Right atrium auricular region (tissue), 2 donors: ENCODE measurements around the gene RFPL2. TPM values are rescaled to one million over a fixed set of nuclear protein-coding genes. Genes with fewer than 3 reads are reported as not detected.

Source experiments
- DNase-seq: peaks from one replicate; pipeline ENCODE4 v3.0.0-alpha.2; 2019; ENCODE audit warnings: low spot score
- H3K27ac ChIP-seq, 2 donors: fragments of 200-600 bp; sonication (generic); 1 replicate in 1 of 2; 2 replicates in 1 of 2; pipeline ENCODE4 v1.5.1; 2016 to 2019
- H3K27me3 ChIP-seq, 2 donors: fragments of 200-600 bp; sonication (generic); one replicate each; pipeline versions ENCODE4 v1.5.1 to v1.6.0; 2017 to 2019
- H3K36me3 ChIP-seq: fragments of 200-600 bp; sonication (generic); one replicate; pipeline ENCODE4 v1.5.1; 2016
- H3K4me1 ChIP-seq, 2 donors: fragments of 200-600 bp; sonication (generic); one replicate each; pipeline versions ENCODE4 v1.5.1 to v1.6.0; 2017 to 2019
- H3K4me3 ChIP-seq, 2 donors: fragments of 200-600 bp; sonication (generic); 1 replicate in 1 of 2; 2 replicates in 1 of 2; pipeline ENCODE4 v1.5.1; 2017 to 2019; ENCODE audit warnings: mild to moderate bottlenecking in 1 of 2, moderate library complexity in 1 of 2
- H3K9me3 ChIP-seq, 2 donors: fragments of 200-600 bp; sonication (generic); one replicate each; pipeline ENCODE4 v1.5.1; 2019
- CTCF ChIP-seq, 2 donors: fragments of 200-600 bp; sonication (generic); IDR thresholded peaks; one replicate each; pipeline ENCODE4 v1.5.1; 2019; ENCODE audit warnings: antibody characterized with exemption in 2 of 2
- total RNA-seq, 2 donors: library from RNA; depleted of rRNA; stranded (reverse); fragments of >200 nt; gene quantifications; one replicate each; pipeline ENCODE4 v1.1.0, GENCODE V29; 2016

RFPL2 gene
- total RNA-seq, 2 donors from 2014 or later = not detected

GRCh38 chr22:32181043-32181442, 23.8 kb downstream of the RFPL2 start:
- no peak overlapping the region for H3K27ac ChIP-seq
- no peaks in the 10 kb centered on the region for H3K36me3 ChIP-seq
- H3K4me1 ChIP-seq = no peaks in the 10 kb centered on the region
- DNase-seq = no peak
- peaks cover 0 to 4% of the 10 kb centered on the region in 2 donors for H3K9me3 ChIP-seq
- H3K27me3 ChIP-seq = peaks cover 2 to 5% of the 10 kb centered on the region in 2 donors
- no peak overlapping the region for H3K4me3 ChIP-seq
- TF ChIP-seq CTCF (IDR thresholded peaks at IDR 0.05) = no peak

GRCh38 chr22:32177221-32177765, 27.6 kb downstream of the RFPL2 start:
- Histone ChIP-seq H3K27me3 (peaks cover 8 to 16% of the 10 kb centered on the region in 2 donors), H3K4me1 (no peaks in the 10 kb centered on the region), H3K4me3 (no peak overlapping the region), H3K27ac (no peak overlapping the region), H3K9me3 (peaks cover 0 to 4% of the 10 kb centered on the region in 2 donors), H3K36me3 (no peaks in the 10 kb centered on the region)
- DNase-seq = peak; percentile 21
- TF ChIP-seq CTCF (IDR thresholded peaks at IDR 0.05) = no peak

DNA sequence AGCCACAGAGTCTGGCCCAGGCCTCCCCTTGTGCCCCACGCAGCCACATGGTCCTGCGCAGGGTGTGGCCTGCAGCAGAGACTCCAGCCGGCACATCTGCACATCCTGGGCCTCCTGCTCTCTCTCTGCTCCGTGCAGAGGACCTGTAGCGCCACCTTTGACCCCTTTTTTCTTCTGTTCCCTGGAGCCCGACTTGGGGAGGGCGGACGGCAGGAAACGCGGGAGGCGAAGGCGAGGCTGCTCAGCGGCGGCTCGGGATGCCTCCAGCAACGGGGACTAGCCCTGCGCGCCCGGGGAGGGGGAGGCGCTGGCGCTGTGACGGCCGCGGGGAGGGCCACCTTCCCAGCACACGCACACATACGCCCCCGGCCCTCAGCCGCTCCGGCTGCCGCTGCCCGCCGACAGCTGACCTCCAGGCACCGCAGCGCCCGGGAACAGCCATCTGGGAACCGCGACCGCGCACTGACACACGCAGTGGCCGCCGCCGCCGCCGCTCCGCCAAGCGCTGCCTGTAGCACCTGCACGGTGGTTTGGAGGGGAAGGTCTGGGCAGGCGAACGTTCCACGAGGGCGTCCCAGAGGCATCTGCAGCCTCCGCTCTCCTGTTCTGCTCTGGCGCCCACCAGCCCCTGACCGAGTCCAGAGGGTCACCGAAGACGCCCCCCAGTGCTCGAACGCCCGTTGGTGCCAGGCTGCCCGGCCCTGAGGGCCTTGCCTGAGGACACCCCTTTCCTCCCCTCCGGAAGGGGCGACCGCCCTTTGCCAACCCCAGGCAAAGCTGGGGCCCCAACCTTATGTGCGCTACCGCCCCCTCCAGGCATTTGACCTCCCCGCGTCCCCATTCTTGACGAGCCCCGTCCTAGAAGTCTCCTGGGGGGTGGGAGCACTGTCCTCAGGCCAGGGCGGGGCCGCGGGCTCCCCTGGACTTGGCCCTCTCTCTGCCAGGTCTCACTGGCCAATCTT, 28.9 kb downstream of the RFPL2 start:
- H3K4me1 ChIP-seq = no peaks in the 10 kb centered on the region
- H3K27me3 ChIP-seq = peaks cover 8 to 16% of the 10 kb centered on the region in 2 donors
- H3K9me3 ChIP-seq = peaks cover 0 to 4% of the 10 kb centered on the region in 2 donors
- no peak overlapping the region for H3K27ac ChIP-seq
- peak; percentile 42 for DNase-seq
- H3K4me3 ChIP-seq = peak overlapping the region in 1 of 2 donors; percentile 32
- TF ChIP-seq CTCF (IDR thresholded peaks at IDR 0.05) = no peak
- no peaks in the 10 kb centered on the region for H3K36me3 ChIP-seq

- no peak for DNase-seq
- Histone ChIP-seq H3K36me3 (no peaks in the 10 kb centered on the region), H3K4me3 (no peak overlapping the region), H3K9me3 (peaks cover 0 to 4% of the 10 kb centered on the region in 2 donors), H3K27me3 (peaks cover 8 to 16% of the 10 kb centered on the region in 2 donors), H3K27ac (no peak overlapping the region), H3K4me1 (no peaks in the 10 kb centered on the region)
- no peak for TF ChIP-seq CTCF (IDR thresholded peaks at IDR 0.05)
Measured at GRCh38 chr22:32175115-32175514, 29.8 kb downstream of the RFPL2 start.

GRCh38 chr22:32165681-32166080, 39.2 kb downstream of the RFPL2 start:
- Histone ChIP-seq H3K4me1 (no peaks in the 10 kb centered on the region), H3K9me3 (no peaks in the 10 kb centered on the region), H3K4me3 (no peak overlapping the region), H3K36me3 (no peaks in the 10 kb centered on the region), H3K27ac (no peak overlapping the region), H3K27me3 (no peaks in the 10 kb centered on the region)
- no peak for TF ChIP-seq CTCF (IDR thresholded peaks at IDR 0.05)
- DNase-seq = no peak
